22Rv1 (cell line): ENCODE measurements around the gene SPATA12.
"Not testable (repeated sequence)": the region's sequence is repeated elsewhere in the genome, so short reads cannot be mapped to it uniquely, and the experiment has no call there.

Source experiments
- H3K27ac ChIP-seq: fragments of 450-650 bp; 2 replicates; pipeline ENCODE4 v1.5.1; 2017
- CTCF ChIP-seq: fragments of 450-650 bp; IDR thresholded peaks from 2 replicates; pipeline ENCODE4 v1.5.1; 2017; ENCODE audit warnings: mild to moderate bottlenecking
- ZFX ChIP-seq: fragments of 450-650 bp; IDR thresholded peaks from 2 replicates; pipeline ENCODE4 v1.6.1; 2017; ENCODE audit warnings: antibody characterized with exemption, borderline replicate concordance

The SPATA12 gene

GRCh38 chr3:57082481-57082880 lies 22.0 kb downstream of the SPATA12 start:
- TF ChIP-seq CTCF, result no peak
- TF ChIP-seq ZFX, result no peak
- H3K27ac ChIP-seq, result no peak overlapping the region

- H3K27ac ChIP-seq, result not testable (repeated sequence)
These were observed 23.0 kb downstream of the SPATA12 start for GRCh38 chr3:57083266-57083995.

- TF ChIP-seq ZFX, result no peak
- H3K27ac ChIP-seq, result no peak overlapping the region
These were observed 24.7 kb downstream of the SPATA12 start for GRCh38 chr3:57085211-57085610.

- H3K27ac ChIP-seq, result no peak overlapping the region
- TF ChIP-seq ZFX, result no peak
- no peak for TF ChIP-seq CTCF
These were observed 25.7 kb downstream of the SPATA12 start for GRCh38 chr3:57086201-57086600.

- no peak for TF ChIP-seq ZFX
- no peak for TF ChIP-seq CTCF
- H3K27ac ChIP-seq, result no peak overlapping the region
These were observed 27.1 kb downstream of the SPATA12 start for GRCh38 chr3:57087361-57088092.

GRCh38 chr3:57088503-57088902 lies 28.0 kb downstream of the SPATA12 start:
- TF ChIP-seq ZFX (no peak), CTCF (no peak)
- no peak overlapping the region for H3K27ac ChIP-seq

- TF ChIP-seq CTCF (no peak), ZFX (no peak)
- no peak overlapping the region for H3K27ac ChIP-seq
These were observed 28.6 kb downstream of the SPATA12 start for GRCh38 chr3:57089043-57089442.

- H3K27ac ChIP-seq, result no peak overlapping the region
- no peak for TF ChIP-seq CTCF
- TF ChIP-seq ZFX, result no peak
These were observed 31.2 kb downstream of the SPATA12 start for GRCh38 chr3:57091521-57092273.
